Panc1 (cell line): Measurements from ENCODE around the gene RPL37A.

ENCODE experiments used
- CTCF ChIP-seq: fragments of 450-650 bp; IDR thresholded peaks from 2 replicates; pipeline ENCODE4 v1.5.1; 2017; ENCODE audit warnings: mild to moderate bottlenecking
- POLR2AphosphoS5 ChIP-seq: IDR thresholded peaks from 2 replicates; pipeline ENCODE4 v1.6.1; 2012; ENCODE audit warnings: mild to moderate bottlenecking, low read depth, low read length, moderate library complexity
- TCF7L2 ChIP-seq: IDR thresholded peaks from 2 replicates; pipeline ENCODE4 v1.6.1; 2011; ENCODE audit warnings: mild to moderate bottlenecking, low read depth, low read length, inconsistent platforms

DNA sequence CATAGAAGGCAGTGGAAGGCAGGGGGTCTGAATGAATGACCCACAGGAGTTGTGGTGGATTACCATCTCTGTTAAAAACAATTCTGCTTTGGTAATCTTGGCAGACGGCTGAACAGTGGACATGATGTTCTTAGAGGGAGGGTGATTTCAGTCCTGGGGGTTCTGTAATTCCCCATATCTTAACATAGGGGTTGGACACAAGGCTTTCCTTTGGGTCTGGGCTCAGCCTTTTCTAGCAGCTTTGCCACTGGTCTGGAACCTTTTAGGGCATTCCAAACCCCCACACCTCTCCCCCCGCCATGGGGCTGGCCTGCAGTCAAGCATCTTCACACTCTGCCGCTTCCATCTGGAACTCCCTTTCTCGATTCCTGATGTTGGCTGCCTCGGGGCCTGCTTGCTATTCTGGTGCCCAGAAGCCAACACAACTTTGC lies 50.3 kb downstream of the RPL37A start:
- TF ChIP-seq CTCF: no peak
- no peak for TF ChIP-seq POLR2AphosphoS5
- no peak for TF ChIP-seq TCF7L2
